SK-N-SH treated with all-trans-retinoic acid at 6 μM for 48 hours (cell line): ENCODE measurements around the gene MAPK10.

ENCODE experiments used
- ATAC-seq: fragments of 200-7000 bp; cut with Tn5 transposase; 3 replicates; pipeline ENCODE4 v1.9.1; 2020; ENCODE audit warnings: mild to moderate bottlenecking, moderate library complexity
- ARNTL ChIP-seq: fragments of 450-650 bp; formaldehyde crosslinking; IDR thresholded peaks from 2 replicates; pipeline ENCODE4 v1.5.0; 2020; ENCODE audit warnings: low read depth, mild to moderate bottlenecking, moderate library complexity, borderline replicate concordance
- BACH2 ChIP-seq: fragments of 250-450 bp; sonication (Bioruptor Pico); IDR thresholded peaks from 2 replicates; pipeline ENCODE4 v1.9.0; 2021; ENCODE audit warnings: mild to moderate bottlenecking, borderline replicate concordance
- CSDC2 ChIP-seq: fragments of 250-450 bp; sonication (Bioruptor Pico); IDR thresholded peaks from 2 replicates; pipeline ENCODE4 v1.5.0; 2020; ENCODE audit warnings: mild to moderate bottlenecking, moderate library complexity
- CSRNP3 ChIP-seq: fragments of 250-450 bp; sonication (Bioruptor Pico); IDR thresholded peaks from 2 replicates; pipeline ENCODE4 v1.5.1; 2021; ENCODE audit warnings: mild to moderate bottlenecking, moderate library complexity
- ESRRG ChIP-seq: fragments of 250-450 bp; sonication (Bioruptor Pico); IDR thresholded peaks from 2 replicates; pipeline ENCODE4 v1.6.1; 2021; ENCODE audit warnings: mild to moderate bottlenecking
- GLIS3 ChIP-seq: fragments of 250-450 bp; sonication (Bioruptor Pico); IDR thresholded peaks from 2 replicates; pipeline ENCODE4 v1.5.0; 2020; ENCODE audit warnings: mild to moderate bottlenecking, moderate library complexity
- OSR1 ChIP-seq: fragments of 250-450 bp; sonication (Bioruptor Pico); IDR thresholded peaks from 2 replicates; pipeline ENCODE4 v1.8.0; 2022; ENCODE audit warnings: moderate library complexity, mild to moderate bottlenecking, inconsistent platforms
- POU6F1 ChIP-seq: fragments of 250-450 bp; sonication (Bioruptor Pico); IDR thresholded peaks from 2 replicates; pipeline ENCODE4 v1.8.0; 2021; ENCODE audit warnings: low read depth, mild to moderate bottlenecking, moderate library complexity, borderline replicate concordance
- PPARA ChIP-seq: fragments of 250-450 bp; sonication (Bioruptor Pico); IDR thresholded peaks from 2 replicates; pipeline ENCODE4 v1.5.0; 2020; ENCODE audit warnings: mild to moderate bottlenecking, borderline replicate concordance
- RARB ChIP-seq: fragments of 250-450 bp; sonication (Bioruptor Pico); IDR thresholded peaks from 2 replicates; pipeline ENCODE4 v1.8.0; 2021; ENCODE audit warnings: mild to moderate bottlenecking, moderate library complexity
- SNAI2 ChIP-seq: fragments of 250-450 bp; sonication (Bioruptor Pico); IDR thresholded peaks from 2 replicates; pipeline ENCODE4 v1.5.0; 2020; ENCODE audit warnings: mild to moderate bottlenecking, moderate library complexity
- TCF4 ChIP-seq: fragments of 250-450 bp; sonication (Bioruptor Pico); IDR thresholded peaks from 2 replicates; pipeline ENCODE4 v1.8.0; 2021; ENCODE audit warnings: mild to moderate bottlenecking, moderate library complexity, borderline replicate concordance
- TOX ChIP-seq: fragments of 250-450 bp; sonication (Bioruptor Pico); IDR thresholded peaks from 2 replicates; pipeline ENCODE4 v1.8.0; 2021; ENCODE audit warnings: mild to moderate bottlenecking, moderate library complexity, borderline replicate concordance
- ZC3H10 ChIP-seq: fragments of 250-450 bp; sonication (Bioruptor Pico); IDR thresholded peaks from 2 replicates; pipeline ENCODE4 v1.5.1; 2021; ENCODE audit warnings: mild to moderate bottlenecking, moderate library complexity
- ZFP3 ChIP-seq: fragments of 250-450 bp; sonication (Bioruptor Pico); IDR thresholded peaks from 2 replicates; pipeline ENCODE4 v1.5.0; 2020; ENCODE audit warnings: mild to moderate bottlenecking, moderate library complexity
- ZNF565 ChIP-seq: fragments of 450-650 bp; formaldehyde crosslinking; conservative IDR thresholded peaks from 2 replicates; pipeline ENCODE4 v1.5.0; 2020; ENCODE audit warnings: low read depth, mild to moderate bottlenecking, moderate library complexity
- ZNF70 ChIP-seq: fragments of 450-650 bp; formaldehyde crosslinking; IDR thresholded peaks from 2 replicates; pipeline ENCODE4 v1.5.0; 2020; ENCODE audit warnings: mild to moderate bottlenecking, moderate library complexity
- ZNF8 ChIP-seq: fragments of 450-650 bp; formaldehyde crosslinking; IDR thresholded peaks from 2 replicates; pipeline ENCODE4 v1.5.0; 2020; ENCODE audit warnings: mild to moderate bottlenecking, moderate library complexity
- TF ChIP-seq, protein P1 (sequence below): fragments of 250-450 bp; sonication (Bioruptor Pico); IDR thresholded peaks from 2 replicates; pipeline ENCODE4 v1.5.1; 2020; ENCODE audit warnings: low read depth, mild to moderate bottlenecking, moderate library complexity
- TF ChIP-seq, protein P2 (sequence below): fragments of 250-450 bp; sonication (Bioruptor Pico); IDR thresholded peaks from 2 replicates; pipeline ENCODE4 v1.8.0; 2020; ENCODE audit warnings: mild to moderate bottlenecking, moderate library complexity, borderline replicate concordance

Gene MAPK10

GRCh38 chr4:86272669-86273068 lies 87.2 kb downstream of the MAPK10 start (continued):
- TF ChIP-seq, protein P1, sequence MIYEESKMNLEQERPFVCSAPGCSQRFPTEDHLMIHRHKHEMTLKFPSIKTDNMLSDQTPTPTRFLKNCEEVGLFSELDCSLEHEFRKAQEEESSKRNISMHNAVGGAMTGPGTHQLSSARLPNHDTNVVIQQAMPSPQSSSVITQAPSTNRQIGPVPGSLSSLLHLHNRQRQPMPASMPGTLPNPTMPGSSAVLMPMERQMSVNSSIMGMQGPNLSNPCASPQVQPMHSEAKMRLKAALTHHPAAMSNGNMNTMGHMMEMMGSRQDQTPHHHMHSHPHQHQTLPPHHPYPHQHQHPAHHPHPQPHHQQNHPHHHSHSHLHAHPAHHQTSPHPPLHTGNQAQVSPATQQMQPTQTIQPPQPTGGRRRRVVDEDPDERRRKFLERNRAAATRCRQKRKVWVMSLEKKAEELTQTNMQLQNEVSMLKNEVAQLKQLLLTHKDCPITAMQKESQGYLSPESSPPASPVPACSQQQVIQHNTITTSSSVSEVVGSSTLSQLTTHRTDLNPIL (CRISPR knock-in tag), result no peak
- no peak for TF ChIP-seq RARB (CRISPR knock-in tag)
- no peak for TF ChIP-seq GLIS3
- TF ChIP-seq POU6F1, result no peak

- ATAC-seq, result no peak
- TF ChIP-seq TOX (CRISPR knock-in tag), result no peak
- TF ChIP-seq TCF4 (CRISPR knock-in tag), result no peak
- TF ChIP-seq ESRRG (CRISPR knock-in tag), result no peak
- TF ChIP-seq ZNF8, result no peak
- TF ChIP-seq ZNF565 (CRISPR knock-in tag), result no peak
- TF ChIP-seq, protein P2, sequence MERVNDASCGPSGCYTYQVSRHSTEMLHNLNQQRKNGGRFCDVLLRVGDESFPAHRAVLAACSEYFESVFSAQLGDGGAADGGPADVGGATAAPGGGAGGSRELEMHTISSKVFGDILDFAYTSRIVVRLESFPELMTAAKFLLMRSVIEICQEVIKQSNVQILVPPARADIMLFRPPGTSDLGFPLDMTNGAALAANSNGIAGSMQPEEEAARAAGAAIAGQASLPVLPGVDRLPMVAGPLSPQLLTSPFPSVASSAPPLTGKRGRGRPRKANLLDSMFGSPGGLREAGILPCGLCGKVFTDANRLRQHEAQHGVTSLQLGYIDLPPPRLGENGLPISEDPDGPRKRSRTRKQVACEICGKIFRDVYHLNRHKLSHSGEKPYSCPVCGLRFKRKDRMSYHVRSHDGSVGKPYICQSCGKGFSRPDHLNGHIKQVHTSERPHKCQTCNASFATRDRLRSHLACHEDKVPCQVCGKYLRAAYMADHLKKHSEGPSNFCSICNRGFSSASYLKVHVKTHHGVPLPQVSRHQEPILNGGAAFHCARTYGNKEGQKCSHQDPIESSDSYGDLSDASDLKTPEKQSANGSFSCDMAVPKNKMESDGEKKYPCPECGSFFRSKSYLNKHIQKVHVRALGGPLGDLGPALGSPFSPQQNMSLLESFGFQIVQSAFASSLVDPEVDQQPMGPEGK (CRISPR knock-in tag), result no peak
- no peak for TF ChIP-seq OSR1
- no peak for TF ChIP-seq BACH2 (CRISPR knock-in tag)
- no peak for TF ChIP-seq PPARA (CRISPR knock-in tag)
Observed at GRCh38 chr4:86271057-86271456, 88.8 kb downstream of the MAPK10 start.

- TF ChIP-seq ZFP3 (CRISPR knock-in tag) (no peak), ZC3H10 (CRISPR knock-in tag) (no peak), CSDC2 (no peak), PPARA (CRISPR knock-in tag) (no peak), ZNF565 (CRISPR knock-in tag) (no peak), ZNF8 (no peak), SNAI2 (CRISPR knock-in tag) (no peak), ESRRG (CRISPR knock-in tag) (no peak), CSRNP3 (CRISPR knock-in tag) (no peak), BACH2 (CRISPR knock-in tag) (no peak), POU6F1 (no peak), GLIS3 (no peak), ARNTL (CRISPR knock-in tag) (no peak), TOX (CRISPR knock-in tag) (no peak), ZNF70 (CRISPR knock-in tag) (no peak), OSR1 (no peak)
- TF ChIP-seq, protein P1 (CRISPR knock-in tag), result no peak
- TF ChIP-seq, protein P2 (CRISPR knock-in tag), result no peak
- ATAC-seq, result no peak; the same call in 2 of the 3 replicates
Observed at GRCh38 chr4:86269354-86269753, 90.5 kb downstream of the MAPK10 start.
